Measurements from ENCODE around the gene THAP2. TPM values are rescaled to one million over a fixed set of nuclear protein-coding genes. Genes with fewer than 3 reads are reported as not detected.

The THAP2 gene
- total RNA-seq, 1 experiment from 2014 or later = 7.2 TPM

Small RNA genes within 50 kb of the gene (small RNA-seq; reads per million reads assigned to genes)
- not detected for gene RF00560

Other genes starting within 250 kb of the THAP2 start
- not detected in 2 replicates for gene LGR5, start 224.5 kb upstream of the THAP2 start, total RNA-seq (2014; rRNA removed; shearing (Covaris generic); ENCODE audit: low replicate concordance)
- 43.4 and 74.7 TPM in 2 replicates for gene ZFC3H1, start 453 bp upstream of the THAP2 start, total RNA-seq (2014; rRNA removed; shearing (Covaris generic); ENCODE audit: low replicate concordance)
- gene TMEM19, start 21.8 kb downstream of the THAP2 start, total RNA-seq (2014; rRNA removed; shearing (Covaris generic); ENCODE audit: low replicate concordance) = 21.3 and 32.8 TPM in 2 replicates
- 8.0 and 12.3 TPM in 2 replicates for gene RAB21, start 90.6 kb downstream of the THAP2 start, total RNA-seq (2014; rRNA removed; shearing (Covaris generic); ENCODE audit: low replicate concordance)
- gene TBC1D15, start 175.5 kb downstream of the THAP2 start, total RNA-seq (2014; rRNA removed; shearing (Covaris generic); ENCODE audit: low replicate concordance) = 16.8 and 29.8 TPM in 2 replicates

Measured in Karpas-422 (cell line).